NCI-H146 treated with DMSO at 0.1 percent for 48 hours (cell line): ENCODE measurements around the gene ZNF627.
"Not testable (repeated sequence)": the region's sequence is repeated elsewhere in the genome, so short reads cannot be mapped to it uniquely, and the experiment has no call there.

Experiments
- DNase-seq: peaks from one replicate; lab custom pipeline; 2025; ENCODE audit not compliant: unreplicated experiment; lab: John Stamatoyannopoulos, UW

Gene ZNF627

GRCh38 chr19:11624069-11624463 is 26.8 kb downstream of the ZNF627 start:
- no peak for DNase-seq

GRCh38 chr19:11626252-11626651 is 29.0 kb downstream of the ZNF627 start:
- DNase-seq = no peak

GRCh38 chr19:11633223-11633622 is 35.9 kb downstream of the ZNF627 start:
- DNase-seq = no peak

GRCh38 chr19:11634018-11634662 is 36.9 kb downstream of the ZNF627 start:
- not testable (repeated sequence) for DNase-seq

GRCh38 chr19:11639245-11639601 is 41.9 kb downstream of the ZNF627 start:
- DNase-seq = no peak

GRCh38 chr19:11639602-11640471 is 42.6 kb downstream of the ZNF627 start:
- DNase-seq = peak; percentile 99

GRCh38 chr19:11641244-11641643 is 44.0 kb downstream of the ZNF627 start:
- DNase-seq = no peak

GRCh38 chr19:11642902-11643301 is 45.6 kb downstream of the ZNF627 start:
- no peak for DNase-seq

GRCh38 chr19:11649941-11650340 is 52.7 kb downstream of the ZNF627 start:
- no peak for DNase-seq

- no peak for DNase-seq
Measured at GRCh38 chr19:11651062-11651461, 53.8 kb downstream of the ZNF627 start.

GRCh38 chr19:11652056-11652455 is 54.8 kb downstream of the ZNF627 start:
- no peak for DNase-seq

- DNase-seq = no peak
Measured at GRCh38 chr19:11652492-11652891, 55.2 kb downstream of the ZNF627 start.

GRCh38 chr19:11656535-11656934 is 59.3 kb downstream of the ZNF627 start:
- no peak for DNase-seq

- peak; percentile 63 for DNase-seq
Measured at GRCh38 chr19:11657307-11657706, 60.0 kb downstream of the ZNF627 start.

GRCh38 chr19:11658970-11659369 is 61.7 kb downstream of the ZNF627 start:
- no peak for DNase-seq

GRCh38 chr19:11659612-11660011 is 62.3 kb downstream of the ZNF627 start:
- DNase-seq = peak; percentile 6

GRCh38 chr19:11662278-11662677 is 65.0 kb downstream of the ZNF627 start:
- DNase-seq = no peak

GRCh38 chr19:11663181-11663591 is 65.9 kb downstream of the ZNF627 start:
- no peak for DNase-seq
